Measurements from ENCODE around the gene MPZL2. TPM values are rescaled to one million over a fixed set of nuclear protein-coding genes. Genes with fewer than 3 reads are reported as not detected.
A peak's percentile ranks its signal among the peaks of the same experiment; 100 is the strongest.
"Not testable (repeated sequence)": the region's sequence is repeated elsewhere in the genome, so short reads cannot be mapped to it uniquely, and the experiment has no call there.

Gene MPZL2
- total RNA-seq, 4 donors from 2014 or later, result 21.0 to 32.4 (median 22.3) TPM

- Histone ChIP-seq H3K4me1 (peaks cover 0 to 5% (median 2%) of the 10 kb centered on the region in 4 donors), H3K36me3 (no peaks in the 10 kb centered on the region), H3K27ac (no peak overlapping the region), H3K27me3 (no peaks in the 10 kb centered on the region), H3K9me3 (no peaks in the 10 kb centered on the region), H3K4me3 (no peak overlapping the region)
- no peak for TF ChIP-seq CTCF (IDR thresholded peaks at IDR 0.05)
- no peak for TF ChIP-seq POLR2A (IDR thresholded peaks at IDR 0.05)
- no peak for DNase-seq
Observed at GRCh38 chr11:118310271-118310670, 46.2 kb upstream of the MPZL2 start.

- DNase-seq, H3K36me3 ChIP-seq, H3K9me3 ChIP-seq, H3K27me3 ChIP-seq, H3K27ac ChIP-seq, H3K4me3 ChIP-seq, H3K4me1 ChIP-seq: not testable (repeated sequence)
Observed at GRCh38 chr11:118308995-118309528, 45.0 kb upstream of the MPZL2 start.

GRCh38 chr11:118306556-118306955, 42.5 kb upstream of the MPZL2 start:
- H3K27me3 ChIP-seq, result no peaks in the 10 kb centered on the region
- H3K4me3 ChIP-seq, result peak overlapping the region in 1 of 4 donors; percentile 27
- no peaks in the 10 kb centered on the region for H3K9me3 ChIP-seq
- DNase-seq, result no peak
- TF ChIP-seq CTCF (IDR thresholded peaks at IDR 0.05) (no peak), POLR2A (IDR thresholded peaks at IDR 0.05) (no peak)
- H3K4me1 ChIP-seq, result no peaks in the 10 kb centered on the region
- H3K27ac ChIP-seq, result peak overlapping the region in 2 of 4 donors; percentile 19 to 68
- no peaks in the 10 kb centered on the region for H3K36me3 ChIP-seq

GRCh38 chr11:118305726-118306125, 41.6 kb upstream of the MPZL2 start:
- Histone ChIP-seq H3K4me1 (no peaks in the 10 kb centered on the region), H3K36me3 (no peaks in the 10 kb centered on the region), H3K27me3 (no peaks in the 10 kb centered on the region), H3K4me3 (peak overlapping the region; percentile 16 to 39 (median 31)), H3K9me3 (no peaks in the 10 kb centered on the region), H3K27ac (peak overlapping the region; percentile 68 to 73 (median 72))
- DNase-seq, result peak in 2 of 3 donors; percentile 43 to 72
- TF ChIP-seq POLR2A (IDR thresholded peaks at IDR 0.05), result peak in 1 of 2 donors; percentile 3
- no peak for TF ChIP-seq CTCF (IDR thresholded peaks at IDR 0.05)

GRCh38 chr11:118304568-118305248, 40.6 kb upstream of the MPZL2 start, which contains the start of gene CD3E:
Gene CD3E (plus strand): TSS chr11:118304730. CDS start chr11:118304953, 223 bp downstream.
- Histone ChIP-seq H3K4me3 (peak within 1 kb of the TSS; percentile 32 to 39 (median 36)), H3K27ac (peak within 1 kb of the TSS; percentile 68 to 73 (median 72))
- peak in 2 of 3 donors; percentile 48 to 76 for DNase-seq

More at GRCh38 chr11:118304568-118305248, 40.6 kb upstream of the MPZL2 start, which contains the start of gene CD3E:
- no peaks in the 10 kb centered on the region for H3K36me3 ChIP-seq
- no peaks in the 10 kb centered on the region for H3K4me1 ChIP-seq
- no peak for TF ChIP-seq POLR2A (IDR thresholded peaks at IDR 0.05)
- TF ChIP-seq CTCF (IDR thresholded peaks at IDR 0.05), result no peak
- no peaks in the 10 kb centered on the region for H3K27me3 ChIP-seq
- H3K9me3 ChIP-seq, result no peaks in the 10 kb centered on the region
